ENCODE measurements around the gene CRYGB.

DNA sequence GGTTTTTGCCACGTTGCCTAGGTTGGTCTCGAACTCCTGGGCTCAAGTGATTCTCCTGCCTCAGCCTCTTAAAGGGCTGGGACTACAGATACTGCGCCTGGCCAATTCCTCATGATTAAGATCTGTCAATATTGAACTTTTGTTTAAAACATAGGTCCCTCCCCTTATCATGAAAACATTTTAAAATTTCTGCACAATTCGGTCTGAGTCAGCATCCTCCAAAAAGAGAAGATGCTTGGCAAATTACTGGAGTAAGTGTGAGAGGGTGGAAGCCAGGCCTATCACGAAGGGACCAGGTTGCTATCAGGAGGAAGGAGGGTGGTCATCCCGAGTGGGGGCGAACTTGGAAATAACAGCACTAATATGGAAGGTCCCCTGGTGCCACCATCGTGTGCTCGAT, 28.2 kb upstream of the CRYGB start:
- TF ChIP-seq POLR2A (IDR thresholded peaks at IDR 0.05) = no peak
- TF ChIP-seq, protein P1, sequence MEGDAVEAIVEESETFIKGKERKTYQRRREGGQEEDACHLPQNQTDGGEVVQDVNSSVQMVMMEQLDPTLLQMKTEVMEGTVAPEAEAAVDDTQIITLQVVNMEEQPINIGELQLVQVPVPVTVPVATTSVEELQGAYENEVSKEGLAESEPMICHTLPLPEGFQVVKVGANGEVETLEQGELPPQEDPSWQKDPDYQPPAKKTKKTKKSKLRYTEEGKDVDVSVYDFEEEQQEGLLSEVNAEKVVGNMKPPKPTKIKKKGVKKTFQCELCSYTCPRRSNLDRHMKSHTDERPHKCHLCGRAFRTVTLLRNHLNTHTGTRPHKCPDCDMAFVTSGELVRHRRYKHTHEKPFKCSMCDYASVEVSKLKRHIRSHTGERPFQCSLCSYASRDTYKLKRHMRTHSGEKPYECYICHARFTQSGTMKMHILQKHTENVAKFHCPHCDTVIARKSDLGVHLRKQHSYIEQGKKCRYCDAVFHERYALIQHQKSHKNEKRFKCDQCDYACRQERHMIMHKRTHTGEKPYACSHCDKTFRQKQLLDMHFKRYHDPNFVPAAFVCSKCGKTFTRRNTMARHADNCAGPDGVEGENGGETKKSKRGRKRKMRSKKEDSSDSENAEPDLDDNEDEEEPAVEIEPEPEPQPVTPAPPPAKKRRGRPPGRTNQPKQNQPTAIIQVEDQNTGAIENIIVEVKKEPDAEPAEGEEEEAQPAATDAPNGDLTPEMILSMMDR (IDR thresholded peaks at IDR 0.05) = no peak

Measured in testis (tissue), 2 donors.